H1 (cell line): ENCODE data around the gene MUC7.

Experiments used
- CTCF ChIP-seq, 3 experiments: IDR thresholded peaks; 1 replicate in 2 of 3; 2 replicates in 1 of 3; pipeline versions ENCODE4 v1.5.1 to v1.6.1; 2011; ENCODE audit warnings: low read length in 3 of 3, mild to moderate bottlenecking in 3 of 3, inconsistent platforms in 2 of 3, low read depth in 1 of 3, moderate library complexity in 1 of 3; ENCODE audit not compliant: insufficient read depth in 1 of 3; ENCODE audit errors: control extremely low read depth in 1 of 3
- POLR2AphosphoS5 ChIP-seq: IDR thresholded peaks from 2 replicates; pipeline ENCODE4 v1.6.1; 2011; ENCODE audit warnings: low read depth, low read length
- RBBP5 ChIP-seq: IDR thresholded peaks from 2 replicates; pipeline ENCODE4 v1.7.1; 2012; ENCODE audit warnings: low read depth, mild to moderate bottlenecking, inconsistent platforms, low read length, moderate library complexity, borderline replicate concordance
- SP1 ChIP-seq: IDR thresholded peaks from 2 replicates; pipeline ENCODE4 v1.6.1; 2011; ENCODE audit warnings: low read depth, low read length
- YY1 ChIP-seq: IDR thresholded peaks from 2 replicates; pipeline ENCODE4 v1.6.1; 2011; ENCODE audit warnings: low read depth, mild to moderate bottlenecking, low read length

GRCh38 chr4:70426789-70427188, 45.2 kb upstream of the MUC7 start:
- TF ChIP-seq POLR2AphosphoS5 (no peak), YY1 (no peak), CTCF (IDR thresholded peaks at IDR 0.05; ENCODE audit: control extremely low read depth in 1 of 3, insufficient read depth in 1 of 3, low read depth in 1 of 3, low read length in 3 of 3) (no peak), RBBP5 (no peak), SP1 (no peak)
